GM12878 (cell line): ENCODE data around the gene TNFSF9. TPM values are rescaled to one million over a fixed set of nuclear protein-coding genes. Genes with fewer than 3 reads are reported as not detected.

Source experiments
- BCL11A ChIP-seq: IDR thresholded peaks from 2 replicates; pipeline ENCODE4 v1.6.1; 2011; ENCODE audit warnings: low read depth, low read length
- CEBPB ChIP-seq, 2 experiments: fragments of 150-350 bp in 1 of 2; IDR thresholded peaks; 2 replicates each; pipeline ENCODE4 v1.6.1; 2012 to 2014; ENCODE audit warnings: low read depth in 2 of 2, low read length in 2 of 2, borderline replicate concordance in 1 of 2, inconsistent platforms in 1 of 2
- CREB1 ChIP-seq: IDR thresholded peaks from 2 replicates; pipeline ENCODE4 v1.6.1; 2012; ENCODE audit warnings: low read depth, mild to moderate bottlenecking, inconsistent platforms
- CUX1 ChIP-seq: IDR thresholded peaks from 2 replicates; pipeline ENCODE4 v1.6.1; 2012; ENCODE audit warnings: improper control_type of control experiment, low read depth, low read length; ENCODE audit not compliant: insufficient replicate concordance
- EP300 ChIP-seq, 2 experiments: fragments of 150-350 bp in 1 of 2; IDR thresholded peaks; 2 replicates each; pipeline ENCODE4 v1.6.1; 2011 to 2012; ENCODE audit warnings: low read depth in 2 of 2, low read length in 2 of 2, borderline replicate concordance in 1 of 2, improper control_type of control experiment in 1 of 2, inconsistent platforms in 1 of 2; ENCODE audit not compliant: control insufficient read depth in 1 of 2
- ETV6 ChIP-seq, 2 experiments: fragments of 450-650 bp in 1 of 2; IDR thresholded peaks in 1 of 2; conservative IDR thresholded peaks in 1 of 2; 2 replicates each; pipeline ENCODE4 v1.6.1; 2014; ENCODE audit warnings: antibody characterized with exemption in 1 of 2, borderline replicate concordance in 1 of 2, low read depth in 1 of 2, mild to moderate bottlenecking in 1 of 2, moderate library complexity in 1 of 2
- IKZF1 ChIP-seq: fragments of 450-650 bp; conservative IDR thresholded peaks from 2 replicates; pipeline ENCODE4 v1.6.1; 2017; ENCODE audit warnings: antibody characterized with exemption, mild to moderate bottlenecking
- MTA2 ChIP-seq: fragments of 450-650 bp; IDR thresholded peaks from 2 replicates; pipeline ENCODE4 v1.6.1; 2016; ENCODE audit warnings: low read depth, mild to moderate bottlenecking, moderate library complexity
- NBN ChIP-seq: fragments of 450-650 bp; IDR thresholded peaks from 2 replicates; pipeline ENCODE4 v1.6.1; 2016
- NR2C2 ChIP-seq: IDR thresholded peaks from 2 replicates; pipeline ENCODE4 v1.6.1; 2011; ENCODE audit warnings: borderline replicate concordance, low read depth; ENCODE audit not compliant: control insufficient read depth, insufficient read length
- NR2F1 ChIP-seq: fragments of 450-650 bp; conservative IDR thresholded peaks from 2 replicates; pipeline ENCODE4 v1.6.1; 2017; ENCODE audit warnings: mild to moderate bottlenecking
- POLR2AphosphoS2 ChIP-seq: IDR thresholded peaks from 2 replicates; pipeline ENCODE4 v1.6.1; 2011; ENCODE audit warnings: low read depth, mild to moderate bottlenecking, low read length, improper control_type of control experiment, moderate library complexity
- RELB ChIP-seq: fragments of 450-650 bp; IDR thresholded peaks from 2 replicates; pipeline ENCODE4 v1.6.1; 2017; ENCODE audit warnings: low read depth, mild to moderate bottlenecking, moderate library complexity
- RUNX3 ChIP-seq: IDR thresholded peaks from 2 replicates; pipeline ENCODE4 v1.6.1; 2012; ENCODE audit warnings: low read length, inconsistent platforms
- SMAD5 ChIP-seq: IDR thresholded peaks from 2 replicates; pipeline ENCODE4 v1.6.1; 2016; ENCODE audit warnings: antibody characterized with exemption, low read depth
- SMARCA5 ChIP-seq: fragments of 450-650 bp; IDR thresholded peaks from 2 replicates; pipeline ENCODE4 v1.6.1; 2017; ENCODE audit warnings: mild to moderate bottlenecking
- SPI1 ChIP-seq: IDR thresholded peaks from 2 replicates; pipeline ENCODE4 v1.6.1; 2011; ENCODE audit warnings: low read depth, mild to moderate bottlenecking, low read length, moderate library complexity, borderline replicate concordance; ENCODE audit not compliant: insufficient read depth
- ZNF384 ChIP-seq: IDR thresholded peaks from 2 replicates; pipeline ENCODE4 v1.6.1; 2012; ENCODE audit warnings: low read depth, mild to moderate bottlenecking, low read length, improper control_type of control experiment, borderline replicate concordance
- ZZZ3 ChIP-seq: IDR thresholded peaks from 2 replicates; pipeline ENCODE4 v1.6.1; 2011; ENCODE audit warnings: low read depth; ENCODE audit not compliant: control insufficient read depth, insufficient read length
- polyA plus RNA-seq, 11 experiments: library from polyadenylated mRNA; depleted of rRNA in 4 of 11; unstranded in 6 of 11; stranded (reverse) in 5 of 11; fragments of >200 nt; fragmentation: Nextera tagmentation in 4 of 11; fragmentation: Illumina TruSeq in 1 of 11; extraction: Ambion mirVana in 4 of 11; extraction: Trizol in 1 of 11; gene quantifications; 1 replicate in 1 of 11; 2 replicates in 10 of 11; pipeline versions ENCODE4 v1.2.1 to v1.2.3, GENCODE V29; 2011 to 2016; ENCODE audit warnings: inconsistent platforms in 2 of 11, missing spikeins in 2 of 11, low read depth in 1 of 11
- total RNA-seq, 4 experiments: library from RNA; depleted of rRNA in 3 of 4; stranded (reverse); fragments of >200 nt in 3 of 4; fragmentation: Illumina TruSeq in 1 of 4; extraction: Trizol in 1 of 4; gene quantifications; 2 replicates each; pipeline versions ENCODE4 v1.2.1 to v1.2.3, GENCODE V29; 2013 to 2021
- TF ChIP-seq, protein P1 (sequence below): IDR thresholded peaks from 2 replicates; pipeline ENCODE4 v1.6.1; 2011; ENCODE audit warnings: borderline replicate concordance, low read depth, mild to moderate bottlenecking, moderate library complexity, low read length; ENCODE audit not compliant: insufficient read depth, poor library complexity, severe bottlenecking

The TNFSF9 gene
- total and polyA plus RNA-seq, 10 of the 15 experiments (the other 5 are each of a cell fraction or from before 2014, with no cell fraction given): 6.2 to 75.3 (median 22.1) TPM

DNA sequence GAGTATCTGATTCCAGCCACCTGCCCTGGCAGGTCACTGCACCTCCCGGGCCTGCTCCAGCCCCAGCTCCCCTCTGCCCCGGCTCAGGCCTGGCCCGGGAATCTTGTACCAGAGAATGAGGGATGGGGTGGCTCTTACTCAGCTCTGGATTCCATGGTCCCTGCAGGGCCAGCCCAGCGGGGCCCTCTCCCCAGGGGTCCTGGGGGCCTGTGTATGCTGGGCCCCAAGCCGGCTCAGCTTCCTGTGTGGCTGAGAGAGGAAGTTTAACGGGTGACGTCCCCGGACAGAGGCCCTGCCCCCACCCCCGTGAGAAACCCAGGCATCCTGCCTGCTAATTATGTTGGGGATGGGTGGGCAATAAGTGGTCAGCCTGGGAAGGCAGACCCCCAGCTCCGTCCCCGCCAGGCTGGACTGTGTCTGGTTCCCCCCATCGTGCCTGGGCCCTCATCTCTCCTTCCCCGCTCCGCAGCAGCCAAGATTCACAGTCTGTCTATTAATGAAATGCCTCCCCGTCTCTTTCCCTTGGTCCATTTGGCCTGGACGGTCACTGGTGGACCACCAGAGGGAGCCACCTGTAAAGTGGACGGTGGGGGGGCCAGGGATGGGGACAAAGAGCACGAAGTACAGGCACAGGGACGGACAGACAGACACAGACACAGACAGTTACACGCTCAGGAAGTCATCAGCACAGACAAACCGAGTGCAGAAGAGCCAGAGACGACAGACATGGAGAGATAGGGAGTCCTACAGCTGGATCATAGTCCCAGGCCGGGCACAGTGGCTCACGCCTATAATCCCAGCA, 49.1 kb upstream of the TNFSF9 start, which contains the start of gene DENND1C (continued):
- TF ChIP-seq CEBPB (IDR thresholded peaks at IDR 0.05; ENCODE audit: borderline replicate concordance in 1 of 2, low read depth in 2 of 2, low read length in 2 of 2) (no peak), EP300 (IDR thresholded peaks at IDR 0.05; ENCODE audit: borderline replicate concordance in 1 of 2, control insufficient read depth in 1 of 2, low read depth in 2 of 2, low read length in 2 of 2) (no peak), CUX1 (no peak), SMARCA5 (peak; percentile 64; the same call in 1 of the 2 replicates), ZNF384 (no peak), SPI1 (peak; percentile 75; the same call in 1 of the 2 replicates), RUNX3 (peak; percentile 49), BCL11A (0 out of 2 replicates have a peak, but pooled peaks have one; percentile 13), NBN (peak; percentile 75), IKZF1 (peak; percentile 66), RELB (0 out of 2 replicates have a peak, but pooled peaks have one; percentile 32), ETV6 (conservative IDR thresholded peaks at IDR 0.05 in 1 of 2, IDR thresholded peaks at IDR 0.05 in 1 of 2; ENCODE audit: borderline replicate concordance in 1 of 2, low read depth in 1 of 2) (peak in 1 of 2 experiments; percentile 48; a peak in 1 of 4 replicates), NR2F1 (peak; percentile 56), MTA2 (peak; percentile 75), ZZZ3 (no peak), SMAD5 (0 out of 2 replicates have a peak, but pooled peaks have one; percentile 60), POLR2AphosphoS2 (0 out of 2 replicates have a peak, but pooled peaks have one; percentile 61), NR2C2 (no peak), CREB1 (peak; percentile 73)
- TF ChIP-seq, protein P1, sequence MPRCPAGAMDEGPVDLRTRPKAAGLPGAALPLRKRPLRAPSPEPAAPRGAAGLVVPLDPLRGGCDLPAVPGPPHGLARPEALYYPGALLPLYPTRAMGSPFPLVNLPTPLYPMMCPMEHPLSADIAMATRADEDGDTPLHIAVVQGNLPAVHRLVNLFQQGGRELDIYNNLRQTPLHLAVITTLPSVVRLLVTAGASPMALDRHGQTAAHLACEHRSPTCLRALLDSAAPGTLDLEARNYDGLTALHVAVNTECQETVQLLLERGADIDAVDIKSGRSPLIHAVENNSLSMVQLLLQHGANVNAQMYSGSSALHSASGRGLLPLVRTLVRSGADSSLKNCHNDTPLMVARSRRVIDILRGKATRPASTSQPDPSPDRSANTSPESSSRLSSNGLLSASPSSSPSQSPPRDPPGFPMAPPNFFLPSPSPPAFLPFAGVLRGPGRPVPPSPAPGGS: no peak
